Heart right ventricle (tissue), 16 donors: ENCODE measurements around the gene FAM83E. TPM values are rescaled to one million over a fixed set of nuclear protein-coding genes. Genes with fewer than 3 reads are reported as not detected.

Experiments used
- ATAC-seq, 8 donors: fragments of 200-7000 bp; cut with Tn5 transposase; one replicate each; pipeline ENCODE4 v1.9.1; 2020; ENCODE audit warnings: mild to moderate bottlenecking in 8 of 8, moderate library complexity in 8 of 8, moderate number of reproducible peaks in 1 of 8
- DNase-seq, 2 donors: peaks; one replicate each; pipeline ENCODE4 v3.0.0-alpha.2; 2020
- H3K27ac ChIP-seq, 10 donors: fragments of 200-600 bp; sonication (generic) in 2 of 10; one replicate each; pipeline versions ENCODE4 v1.5.0 to v1.8.0; 2020 to 2022; ENCODE audit warnings: mild to moderate bottlenecking in 3 of 10
- H3K27me3 ChIP-seq, 7 donors: fragments of 200-600 bp; one replicate each; pipeline ENCODE4 v1.8.0; 2021 to 2022; ENCODE audit warnings: mild to moderate bottlenecking in 2 of 7
- H3K36me3 ChIP-seq, 9 donors: fragments of 200-600 bp; sonication (generic) in 1 of 9; one replicate each; pipeline versions ENCODE4 v1.5.0 to v1.8.0; 2020 to 2022; ENCODE audit warnings: mild to moderate bottlenecking in 2 of 9
- H3K4me1 ChIP-seq, 9 donors: fragments of 200-600 bp; sonication (generic) in 1 of 9; one replicate each; pipeline versions ENCODE4 v1.5.0 to v1.8.0; 2020 to 2022; ENCODE audit warnings: mild to moderate bottlenecking in 4 of 9
- H3K4me3 ChIP-seq, 10 donors: fragments of 200-600 bp; sonication (generic) in 2 of 10; one replicate each; pipeline versions ENCODE4 v1.5.0 to v1.8.0; 2020 to 2022; ENCODE audit warnings: mild to moderate bottlenecking in 7 of 10, moderate library complexity in 2 of 10
- H3K9me3 ChIP-seq, 11 donors: fragments of 200-600 bp in 10 of 11; sonication (generic) in 2 of 11; one replicate each; pipeline versions ENCODE4 v1.5.0 to v1.8.0; 2013 to 2022; ENCODE audit warnings: mild to moderate bottlenecking in 2 of 11, control low read depth in 1 of 11, moderate library complexity in 1 of 11
- CTCF ChIP-seq, 9 donors: fragments of 200-600 bp; sonication (generic) in 2 of 9; IDR thresholded peaks; one replicate each; pipeline versions ENCODE4 v1.5.0 to v1.8.0; 2021 to 2022; ENCODE audit warnings: antibody characterized with exemption in 9 of 9, mild to moderate bottlenecking in 5 of 9, moderate library complexity in 1 of 9
- WGBS, 2 donors: extraction: QIAGEN DNeasy Blood & Tissue Kit; methylation state at CpG; one replicate each; pipeline ENCODE4 v1.1.7; 2013; ENCODE audit warnings: inconsistent platforms in 1 of 2; 5-methylcytosine and 5-hydroxymethylcytosine counted together
- intact Hi-C, 10 donors: fragments of 100-400 bp; cut with DNase I; formaldehyde crosslinking; loops; one replicate each; pipeline versions ENCODE4 v1.11.1 to v1.14.2; 2022
- polyA plus RNA-seq, 2 donors: library from polyadenylated mRNA; stranded (reverse); fragments of 200-250 nt; gene quantifications; one replicate each; pipeline ENCODE4 v1.2.3, GENCODE V29; 2013
- total RNA-seq, 10 donors: library from RNA; stranded (reverse); fragmentation: NEBNext Ultra II Directional in 3 of 10; extraction: Animal tissue kit (Norgen Biotek cat#: 25700) in 3 of 10; gene quantifications; one replicate each; pipeline versions ENCODE4 v1.2.1 to v1.2.4, GENCODE V29; 2021 to 2023
- donor health status: Arrhythmogenic right ventricular cardiomyopathy.
- donor health status: ischemic (EF 13 %, LVEDD 7.1; RV severe dilation, severe dysfunction).
- donor health status: healthy with polysubstance abuse.
- donor health status: DM: no; HTN: yes; CAD: no.
- donor health status: DM: no; HTN: no; CAD: no.
- donor health status: ischemic (EF 25% LVEDD 6.9; RV normal size, moderate dysfunction).
- donor health status: ischemic (EF 25% LVEDD 5.7; RV mildly dilated, moderate dysfunction).
- donor health status: healthy.
- donor health status: DM: yes; HTN: yes; CAD: no.
- donor health status: Ischemic cardiomyopathy.
- donor health status: ischemic (EF 35%, LVEDD 5.7; RV mildly dilated, moderate dysfunction).
- donor health status: nonischemic (EF 11% LVEDD 7.7; RV severe dilation, severe dysfunction).
- donor health status: DM: yes; HTN: yes; CAD: no.
- donor health status: PGD.
- donor health status: ischemic (EF 29% LVEDD 5.4; RV normal size, mild dysfunction).
- donor health status: nonischemic (EF 23%, LVEDD 6.1; RV moderate dilation, normal function).

Gene FAM83E
- total and polyA plus RNA-seq, 12 donors: 0.01 TPM; not detected in 11

DNA sequence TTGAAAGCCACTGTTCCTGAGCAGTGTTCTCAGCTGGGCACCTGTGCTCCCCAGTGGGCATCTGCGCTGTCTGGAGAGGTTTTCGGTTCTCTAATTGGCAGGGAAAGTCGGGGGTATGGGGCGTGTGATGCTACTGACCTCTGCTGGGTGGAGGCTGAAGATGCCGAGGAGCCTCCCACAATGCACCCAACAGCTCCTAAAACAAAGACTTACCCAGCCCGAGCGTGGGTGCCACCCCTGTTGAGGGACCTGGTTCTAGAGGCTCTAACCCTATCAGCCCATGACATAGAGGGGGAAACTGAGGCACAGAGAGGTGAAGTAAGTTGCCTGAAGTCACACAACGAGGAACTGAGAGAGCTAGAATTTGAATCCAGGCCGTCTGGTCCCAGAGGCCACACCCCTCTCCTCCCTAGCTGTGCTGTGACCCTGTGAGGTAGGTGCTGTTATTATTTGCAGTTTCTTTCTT lies 6.0 kb downstream of the FAM83E start:
- H3K4me3 ChIP-seq: no peak overlapping the region
- H3K27me3 ChIP-seq: no peaks in the 10 kb centered on the region
- H3K27ac ChIP-seq: no peak overlapping the region
- no peak for DNase-seq
- no peaks in the 10 kb centered on the region for H3K9me3 ChIP-seq
- intact Hi-C loops: no loop called here
- H3K4me1 ChIP-seq: peaks cover 0 to 7% (median 0%) of the 10 kb centered on the region in 9 donors
- H3K36me3 ChIP-seq: no peaks in the 10 kb centered on the region
- TF ChIP-seq CTCF (IDR thresholded peaks at IDR 0.05): peak in 8 of 9 donors; percentile 22 to 58 (median 48)
- ATAC-seq: peak in 7 of 8 donors; percentile 25 to 71 (median 41)
- WGBS, 2 donors: 15 to 20% methylated on average over 9 of the region's 9 CpGs

- no peak overlapping the region for H3K4me3 ChIP-seq
- H3K27ac ChIP-seq: no peak overlapping the region
- intact Hi-C loops: no loop called here
- DNase-seq (no peak), ATAC-seq (no peak)
- 84 to 88% methylated on average over 7 of the region's 7 CpGs for WGBS, 2 donors
- TF ChIP-seq CTCF (IDR thresholded peaks at IDR 0.05): no peak
- H3K9me3 ChIP-seq: no peaks in the 10 kb centered on the region
- H3K4me1 ChIP-seq: peaks cover 0 to 7% (median 0%) of the 10 kb centered on the region in 9 donors
- no peaks in the 10 kb centered on the region for H3K36me3 ChIP-seq
- H3K27me3 ChIP-seq: no peaks in the 10 kb centered on the region
Measured at GRCh38 chr19:48607359-48607755, 7.5 kb downstream of the FAM83E start.

GRCh38 chr19:48606463-48607358 lies 8.2 kb downstream of the FAM83E start, which contains the start of gene SPACA4:
SPACA4 (plus strand) TSS chr19:48606742; CDS start chr19:48606979, 237 bp downstream.
- Histone ChIP-seq H3K9me3 (no peaks in the 10 kb centered on the region), H3K36me3 (no peaks in the 10 kb centered on the region), H3K4me1 (peaks cover 0 to 7% (median 0%) of the 10 kb centered on the region in 9 donors), H3K4me3 (no peak within 1 kb of the TSS), H3K27ac (no peak within 1 kb of the TSS), H3K27me3 (no peaks in the 10 kb centered on the region)
- intact Hi-C loops: no loop called here
- WGBS, 2 donors: 85 to 89% methylated on average over 39 of the region's 39 CpGs
- ATAC-seq (peak in 1 of 8 donors; percentile 24), DNase-seq (no peak)
- TF ChIP-seq CTCF (IDR thresholded peaks at IDR 0.05): no peak

DNA sequence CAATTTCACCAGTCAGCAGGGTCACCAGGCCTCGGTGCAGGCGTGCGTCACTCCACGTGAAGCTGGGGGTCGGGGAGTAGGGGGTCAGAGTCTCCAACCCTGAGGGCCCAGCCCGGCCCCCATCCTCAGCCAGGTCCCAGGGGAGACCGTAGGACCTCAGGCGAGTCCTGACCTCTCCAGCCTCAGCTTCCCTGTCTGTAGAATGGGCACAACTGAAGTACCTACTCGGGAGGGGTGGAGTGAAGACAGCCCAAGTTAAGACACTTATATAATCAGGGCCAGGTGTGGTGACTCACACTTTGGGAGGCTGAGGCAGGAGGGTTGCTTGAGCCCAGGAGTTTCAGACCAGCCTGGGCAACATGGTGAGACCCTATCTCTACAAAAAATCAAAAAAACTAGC lies 11.0 kb downstream of the FAM83E start:
- no peak for TF ChIP-seq CTCF (IDR thresholded peaks at IDR 0.05)
- H3K27me3 ChIP-seq: peaks cover 0 to 9% (median 0%) of the 10 kb centered on the region in 7 donors
- H3K36me3 ChIP-seq: no peaks in the 10 kb centered on the region
- ATAC-seq (peak in 1 of 8 donors; percentile 10), DNase-seq (no peak)
- no peak overlapping the region for H3K27ac ChIP-seq
- intact Hi-C loops: no loop called here
- no peak overlapping the region for H3K4me3 ChIP-seq
- H3K9me3 ChIP-seq: no peaks in the 10 kb centered on the region
- WGBS, 2 donors: 85 to 87% methylated on average over 9 of the region's 9 CpGs
- peaks cover 0 to 4% (median 0%) of the 10 kb centered on the region in 9 donors for H3K4me1 ChIP-seq
